KMS-11 (cell line): Measurements from ENCODE around the gene OXNAD1.

Experiments used
- H2AFZ ChIP-seq: fragments of 200-600 bp; sonication (generic); 2 replicates; pipeline ENCODE4 v1.6.1; 2016; ENCODE audit warnings: antibody characterized with exemption, mixed run types, low read depth
- H3K27ac ChIP-seq: fragments of 200-600 bp; sonication (generic); 2 replicates; pipeline ENCODE4 v1.6.1; 2016; ENCODE audit warnings: mild to moderate bottlenecking, mixed run types
- H3K27me3 ChIP-seq: fragments of 200-600 bp; sonication (generic); 2 replicates; pipeline ENCODE4 v1.6.1; 2017; ENCODE audit warnings: mild to moderate bottlenecking, low read depth, mixed run types, moderate library complexity; ENCODE audit not compliant: insufficient read depth
- H3K36me3 ChIP-seq: fragments of 200-600 bp; sonication (generic); 2 replicates; pipeline ENCODE4 v1.6.1; 2017; ENCODE audit warnings: mild to moderate bottlenecking, mixed run types; ENCODE audit not compliant: insufficient read depth
- H3K4me1 ChIP-seq: fragments of 200-600 bp; sonication (generic); 2 replicates; pipeline ENCODE4 v1.6.1; 2016; ENCODE audit warnings: mild to moderate bottlenecking, low read depth, mixed run types; ENCODE audit not compliant: poor library complexity, severe bottlenecking
- H3K4me2 ChIP-seq: fragments of 200-600 bp; sonication (generic); 2 replicates; pipeline ENCODE4 v1.7.0; 2016; ENCODE audit warnings: mild to moderate bottlenecking, mixed run types
- H3K4me3 ChIP-seq: fragments of 200-600 bp; sonication (generic); IDR thresholded peaks from 2 replicates; pipeline ENCODE4 v1.6.1; 2017; ENCODE audit warnings: low read depth, low read length, mixed read lengths; ENCODE audit not compliant: insufficient read depth
- H3K79me2 ChIP-seq: fragments of 200-600 bp; sonication (generic); 2 replicates; pipeline ENCODE4 v1.6.1; 2016; ENCODE audit warnings: low read depth, mixed run types; ENCODE audit not compliant: insufficient read depth
- H3K9ac ChIP-seq: fragments of 200-600 bp; sonication (generic); 2 replicates; pipeline ENCODE4 v1.6.1; 2016; ENCODE audit warnings: mild to moderate bottlenecking, mixed run types
- H4K20me1 ChIP-seq: fragments of 200-600 bp; sonication (generic); 2 replicates; pipeline ENCODE4 v1.6.1; 2016; ENCODE audit warnings: mild to moderate bottlenecking, mixed run types; ENCODE audit not compliant: insufficient read depth
- TF ChIP-seq, protein P1 (sequence below): fragments of 200-600 bp; sonication (generic); conservative IDR thresholded peaks from 2 replicates; pipeline ENCODE4 v1.6.1; 2017; ENCODE audit warnings: low read depth, mild to moderate bottlenecking, antibody characterized with exemption, low read length, moderate library complexity, mixed read lengths

The OXNAD1 gene

DNA sequence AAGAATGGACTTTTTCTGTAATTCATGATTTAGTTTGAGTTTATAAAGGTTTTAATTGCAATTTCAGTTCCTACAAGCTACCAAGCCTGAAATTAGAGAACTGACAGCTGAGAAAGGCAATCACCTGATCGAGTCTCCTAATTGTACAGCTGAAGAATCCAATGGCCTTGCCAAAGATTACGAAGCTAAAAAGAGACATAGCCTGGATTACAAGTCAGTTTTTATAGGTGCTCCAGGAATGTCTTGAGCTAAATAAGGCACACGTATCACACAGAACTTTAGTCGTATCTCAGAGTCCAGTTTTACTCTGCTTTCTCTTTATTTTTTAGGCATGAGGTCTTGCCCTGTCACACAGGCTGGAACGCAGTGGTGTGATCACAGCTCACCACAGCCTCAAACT is 6.8 kb upstream of the OXNAD1 start:
- TF ChIP-seq, protein P1, sequence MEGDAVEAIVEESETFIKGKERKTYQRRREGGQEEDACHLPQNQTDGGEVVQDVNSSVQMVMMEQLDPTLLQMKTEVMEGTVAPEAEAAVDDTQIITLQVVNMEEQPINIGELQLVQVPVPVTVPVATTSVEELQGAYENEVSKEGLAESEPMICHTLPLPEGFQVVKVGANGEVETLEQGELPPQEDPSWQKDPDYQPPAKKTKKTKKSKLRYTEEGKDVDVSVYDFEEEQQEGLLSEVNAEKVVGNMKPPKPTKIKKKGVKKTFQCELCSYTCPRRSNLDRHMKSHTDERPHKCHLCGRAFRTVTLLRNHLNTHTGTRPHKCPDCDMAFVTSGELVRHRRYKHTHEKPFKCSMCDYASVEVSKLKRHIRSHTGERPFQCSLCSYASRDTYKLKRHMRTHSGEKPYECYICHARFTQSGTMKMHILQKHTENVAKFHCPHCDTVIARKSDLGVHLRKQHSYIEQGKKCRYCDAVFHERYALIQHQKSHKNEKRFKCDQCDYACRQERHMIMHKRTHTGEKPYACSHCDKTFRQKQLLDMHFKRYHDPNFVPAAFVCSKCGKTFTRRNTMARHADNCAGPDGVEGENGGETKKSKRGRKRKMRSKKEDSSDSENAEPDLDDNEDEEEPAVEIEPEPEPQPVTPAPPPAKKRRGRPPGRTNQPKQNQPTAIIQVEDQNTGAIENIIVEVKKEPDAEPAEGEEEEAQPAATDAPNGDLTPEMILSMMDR = no peak
- no peaks in the 10 kb centered on the region for H3K4me1 ChIP-seq
- H4K20me1 ChIP-seq = no peaks in the 10 kb centered on the region
- H3K4me3 ChIP-seq = no peak overlapping the region
- no peaks in the 10 kb centered on the region for H3K36me3 ChIP-seq
- no peaks in the 10 kb centered on the region; the same call in 1 of the 2 replicates for H3K79me2 ChIP-seq
- H3K27me3 ChIP-seq = no peaks in the 10 kb centered on the region
- no peak overlapping the region for H2AFZ ChIP-seq
- H3K27ac ChIP-seq = no peak overlapping the region
- no peak overlapping the region for H3K9ac ChIP-seq
- H3K4me2 ChIP-seq = no peak overlapping the region

DNA sequence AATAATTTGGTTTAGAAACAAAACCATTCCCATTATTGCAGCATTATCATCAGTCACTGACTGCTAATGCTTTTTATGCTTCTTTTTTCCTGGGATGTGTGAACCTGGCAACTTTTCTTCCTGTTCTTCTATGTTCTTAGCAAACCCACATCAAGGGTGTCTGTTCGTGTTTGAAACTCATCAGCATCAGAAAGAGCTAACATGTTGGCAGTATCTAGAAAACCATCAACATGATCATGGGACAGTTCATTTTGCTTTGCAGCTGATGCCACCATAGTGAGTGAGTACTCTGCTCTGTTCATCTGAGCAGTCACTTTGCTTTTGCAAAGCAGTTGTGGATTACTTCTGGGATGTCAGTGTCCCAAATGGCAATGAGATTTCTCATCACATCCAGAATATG is 6.1 kb upstream of the OXNAD1 start:
- no peak overlapping the region for H3K4me3 ChIP-seq
- TF ChIP-seq, protein P1 = no peak
- no peaks in the 10 kb centered on the region for H4K20me1 ChIP-seq

DNA sequence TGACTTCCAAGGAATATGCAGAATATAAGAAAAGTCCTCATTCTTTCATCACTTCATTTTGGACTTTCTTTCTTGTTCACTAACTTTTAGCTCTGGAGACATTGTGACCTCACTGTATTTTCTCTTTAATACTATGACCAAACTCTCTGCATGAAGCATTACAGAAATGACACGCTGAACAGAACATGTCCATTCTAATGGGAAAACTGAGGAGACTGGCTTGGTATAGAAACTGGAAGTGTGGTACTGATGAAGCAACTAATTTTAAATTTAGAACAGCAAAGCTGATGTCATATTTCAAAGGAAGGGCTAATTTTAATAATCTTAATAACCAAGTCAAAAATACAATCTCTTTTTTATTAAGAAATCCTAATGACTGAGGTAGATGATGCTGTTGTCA is 5.0 kb upstream of the OXNAD1 start:
- H2AFZ ChIP-seq = no peak overlapping the region
- no peaks in the 10 kb centered on the region for H3K36me3 ChIP-seq

More for the DNA sequence above, 6.1 kb upstream of the OXNAD1 start:
- Histone ChIP-seq H3K27ac (no peak overlapping the region), H3K9ac (no peak overlapping the region), H3K27me3 (no peaks in the 10 kb centered on the region), H3K79me2 (peaks cover under 1% of the 10 kb centered on the region; the same call in 1 of the 2 replicates), H3K4me2 (no peak overlapping the region), H2AFZ (no peak overlapping the region), H3K36me3 (no peaks in the 10 kb centered on the region), H3K4me1 (peaks cover 4% of the 10 kb centered on the region)

DNA sequence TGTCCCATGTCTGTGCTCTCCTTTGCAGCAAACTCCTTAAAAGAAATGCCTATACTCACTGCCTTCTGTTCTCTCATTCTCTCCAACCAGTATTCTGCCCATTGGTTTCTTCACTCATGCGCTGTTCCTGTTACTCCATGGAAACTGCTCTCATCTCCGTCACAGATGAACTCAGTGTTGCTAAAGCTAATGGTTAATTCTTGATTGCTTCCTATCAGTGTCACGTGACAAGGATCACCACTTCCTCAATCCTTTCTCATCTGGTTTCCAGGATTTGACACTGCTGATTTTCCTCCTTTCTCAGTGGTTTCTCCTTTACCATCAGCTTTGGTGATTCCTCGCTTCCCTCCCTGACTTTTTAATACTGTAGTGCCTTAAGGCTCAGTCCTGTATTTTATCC is 2.8 kb upstream of the OXNAD1 start:
- H3K27ac ChIP-seq = no peak overlapping the region
- no peaks in the 10 kb centered on the region for H3K36me3 ChIP-seq
- no peaks in the 10 kb centered on the region for H3K27me3 ChIP-seq
- H3K9ac ChIP-seq = no peak overlapping the region
- TF ChIP-seq, protein P1 = no peak
- peaks cover 14% of the 10 kb centered on the region for H3K4me1 ChIP-seq
- no peaks in the 10 kb centered on the region for H4K20me1 ChIP-seq
- no peak overlapping the region for H2AFZ ChIP-seq
- H3K4me2 ChIP-seq = no peak overlapping the region
- H3K4me3 ChIP-seq = no peak overlapping the region
- peaks cover 7% of the 10 kb centered on the region; the same call in 1 of the 2 replicates for H3K79me2 ChIP-seq

More for the DNA sequence above, 5.0 kb upstream of the OXNAD1 start:
- Histone ChIP-seq H4K20me1 (no peaks in the 10 kb centered on the region), H3K9ac (no peak overlapping the region), H3K4me2 (no peak overlapping the region), H3K27me3 (no peaks in the 10 kb centered on the region), H3K4me1 (peaks cover 4% of the 10 kb centered on the region), H3K4me3 (no peak overlapping the region), H3K27ac (no peak overlapping the region), H3K79me2 (peaks cover 4% of the 10 kb centered on the region; the same call in 1 of the 2 replicates)
- TF ChIP-seq, protein P1 = no peak
